Activated CD8-positive, alpha-beta memory T cell treated with anti-CD3 and anti-CD28 coated beads for 48 hours (primary cell): Measurements from ENCODE around the gene KCNAB1.
"Not testable (repeated sequence)": the region's sequence is repeated elsewhere in the genome, so short reads cannot be mapped to it uniquely, and the experiment has no call there.

ENCODE experiments used
- DNase-seq, 3 experiments: peaks; one replicate each; pipeline ENCODE4 v3.0.0-alpha.2; 2020; ENCODE audit warnings: low read depth in 2 of 3, low spot score in 2 of 3

KCNAB1 gene

GRCh38 chr3:156260331-156260730 lies 140.0 kb downstream of the KCNAB1 start:
- no peak for DNase-seq

- DNase-seq = no peak
These were observed 144.4 kb downstream of the KCNAB1 start for GRCh38 chr3:156264771-156265170.

- no peak for DNase-seq
These were observed 151.1 kb downstream of the KCNAB1 start for GRCh38 chr3:156271508-156271907.

- no peak for DNase-seq
These were observed 151.8 kb downstream of the KCNAB1 start for GRCh38 chr3:156271995-156272719.

GRCh38 chr3:156273111-156273694 lies 152.8 kb downstream of the KCNAB1 start:
- no peak for DNase-seq

GRCh38 chr3:156274791-156275190 lies 154.4 kb downstream of the KCNAB1 start:
- DNase-seq = no peak

- not testable (repeated sequence) for DNase-seq
These were observed 164.3 kb downstream of the KCNAB1 start for GRCh38 chr3:156284637-156285036.

GRCh38 chr3:156285626-156286025 lies 165.2 kb downstream of the KCNAB1 start:
- DNase-seq = no peak

GRCh38 chr3:156290924-156291271 lies 170.5 kb downstream of the KCNAB1 start:
- no peak for DNase-seq

- no peak for DNase-seq
These were observed 171.1 kb downstream of the KCNAB1 start for GRCh38 chr3:156291272-156292123.

GRCh38 chr3:156293566-156293965 lies 173.2 kb downstream of the KCNAB1 start:
- DNase-seq = no peak

- no peak for DNase-seq
These were observed 177.2 kb downstream of the KCNAB1 start for GRCh38 chr3:156297582-156297981.

- no peak for DNase-seq
These were observed 177.6 kb downstream of the KCNAB1 start for GRCh38 chr3:156298014-156298413.

GRCh38 chr3:156298938-156299337 lies 178.6 kb downstream of the KCNAB1 start:
- DNase-seq = no peak

- no peak for DNase-seq
These were observed 179.2 kb downstream of the KCNAB1 start for GRCh38 chr3:156299569-156299968.

GRCh38 chr3:156300371-156300770 lies 180.0 kb downstream of the KCNAB1 start:
- no peak for DNase-seq

GRCh38 chr3:156300929-156301840 lies 180.8 kb downstream of the KCNAB1 start:
- no peak for DNase-seq

- no peak for DNase-seq
These were observed 182.8 kb downstream of the KCNAB1 start for GRCh38 chr3:156303001-156303707.

GRCh38 chr3:156304406-156304805 lies 184.0 kb downstream of the KCNAB1 start:
- no peak for DNase-seq

- DNase-seq = no peak
These were observed 185.3 kb downstream of the KCNAB1 start for GRCh38 chr3:156305672-156306071.
